ENCODE results near the gene STAMBPL1.
"Not testable (repeated sequence)": the region's sequence is repeated elsewhere in the genome, so short reads cannot be mapped to it uniquely, and the experiment has no call there.

STAMBPL1 gene

GRCh38 chr10:88926566-88927415 lies 46.7 kb downstream of the STAMBPL1 start:
- DNase-seq: no peak

GRCh38 chr10:88927416-88927690 lies 47.3 kb downstream of the STAMBPL1 start:
- DNase-seq: no peak

- DNase-seq: no peak
These were observed 48.2 kb downstream of the STAMBPL1 start for GRCh38 chr10:88928254-88928653.

GRCh38 chr10:88931548-88931947 lies 51.5 kb downstream of the STAMBPL1 start:
- no peak for DNase-seq

- DNase-seq: not testable (repeated sequence)
These were observed 52.0 kb downstream of the STAMBPL1 start for GRCh38 chr10:88932029-88932428.

- DNase-seq: peak; percentile 40
These were observed 52.7 kb downstream of the STAMBPL1 start for GRCh38 chr10:88932539-88933256.

GRCh38 chr10:88933564-88933963 lies 53.5 kb downstream of the STAMBPL1 start:
- no peak for DNase-seq

GRCh38 chr10:88934900-88935672 lies 55.0 kb downstream of the STAMBPL1 start:
- peak; percentile 74 for DNase-seq

- no peak for DNase-seq
These were observed 56.6 kb downstream of the STAMBPL1 start for GRCh38 chr10:88936656-88937055.

- DNase-seq: no peak
These were observed 58.0 kb downstream of the STAMBPL1 start for GRCh38 chr10:88938039-88938438.

- DNase-seq: no peak
These were observed 58.9 kb downstream of the STAMBPL1 start for GRCh38 chr10:88938938-88939337.

- no peak for DNase-seq
These were observed 61.0 kb downstream of the STAMBPL1 start for GRCh38 chr10:88941026-88941425.

- DNase-seq: no peak
These were observed 63.7 kb downstream of the STAMBPL1 start for GRCh38 chr10:88943778-88944177.

- no peak for DNase-seq
These were observed 64.8 kb downstream of the STAMBPL1 start for GRCh38 chr10:88944813-88945212.

GRCh38 chr10:88946200-88946599 lies 66.2 kb downstream of the STAMBPL1 start:
- DNase-seq: no peak

GRCh38 chr10:88946965-88947590 lies 67.0 kb downstream of the STAMBPL1 start:
- no peak for DNase-seq

GRCh38 chr10:88949051-88949450 lies 69.0 kb downstream of the STAMBPL1 start:
- no peak for DNase-seq

- DNase-seq: no peak
These were observed 70.1 kb downstream of the STAMBPL1 start for GRCh38 chr10:88949912-88950837.

- DNase-seq: no peak
These were observed 72.6 kb downstream of the STAMBPL1 start, which contains the start of gene ACTA2 for GRCh38 chr10:88952647-88953111. Gene ACTA2 (minus strand): TSS chr10:88952773. CDS start chr10:88948930, 3,843 bp downstream.

GRCh38 chr10:88953662-88954061 lies 73.6 kb downstream of the STAMBPL1 start:
- DNase-seq: no peak

- no peak for DNase-seq
These were observed 74.5 kb downstream of the STAMBPL1 start for GRCh38 chr10:88954458-88955083.

Data from stimulated activated CD8-positive, alpha-beta memory T cell treated with anti-CD3 and anti-CD28 coated beads, Interleukin-4, amount 100 ng/mL, for 48 hours (primary cell).